ENCODE data around the gene SMARCA5. TPM values are rescaled to one million over a fixed set of nuclear protein-coding genes. Genes with fewer than 3 reads are reported as not detected.
"Not testable (repeated sequence)": the region's sequence is repeated elsewhere in the genome, so short reads cannot be mapped to it uniquely, and the experiment has no call there.

Gene SMARCA5
- total RNA-seq, 1 experiment from 2014 or later = 77.1 TPM

- BruUV-seq (replicated peaks) = no TSS peak
- ChIA-PET CTCF (no interaction called here), POLR2A (ENCODE audit: low non-redundant PET) (no interaction called here)
- Histone ChIP-seq H3K4me3 (ENCODE audit: low read depth, low read length, poor library complexity, severe bottlenecking) (no peak overlapping the region), H3K4me1 (ENCODE audit: insufficient read depth, low read length, poor library complexity, severe bottlenecking) (no peaks in the 10 kb centered on the region), H3K9me3 (ENCODE audit: low read depth, low read length, poor library complexity, severe bottlenecking) (no peaks in the 10 kb centered on the region), H3K27me3 (replicated peaks; ENCODE audit: insufficient read depth, low read depth, low read length, poor library complexity) (no peaks in the 10 kb centered on the region), H3K27ac (ENCODE audit: low read depth, low read length, poor library complexity, severe bottlenecking) (no peak overlapping the region), H3K36me3 (ENCODE audit: insufficient read depth, low read length, poor library complexity, severe bottlenecking) (peaks cover 91% of the 10 kb centered on the region)
- DNase-seq (ENCODE audit: low spot score) = no peak
- TF ChIP-seq CTCF (conservative IDR thresholded peaks at IDR 0.05; ENCODE audit: low read depth, low read length) (no peak), EZH2 (IDR thresholded peaks at IDR 0.05; ENCODE audit: borderline replicate concordance, low read depth, low read length, poor library complexity, severe bottlenecking) (no peak)
- intact Hi-C loops (cut with micrococcal nuclease; ENCODE audit: unreplicated experiment) = no loop called here
These were observed 10.7 kb downstream of the SMARCA5 start for GRCh38 chr4:143524211-143524610.

DNA sequence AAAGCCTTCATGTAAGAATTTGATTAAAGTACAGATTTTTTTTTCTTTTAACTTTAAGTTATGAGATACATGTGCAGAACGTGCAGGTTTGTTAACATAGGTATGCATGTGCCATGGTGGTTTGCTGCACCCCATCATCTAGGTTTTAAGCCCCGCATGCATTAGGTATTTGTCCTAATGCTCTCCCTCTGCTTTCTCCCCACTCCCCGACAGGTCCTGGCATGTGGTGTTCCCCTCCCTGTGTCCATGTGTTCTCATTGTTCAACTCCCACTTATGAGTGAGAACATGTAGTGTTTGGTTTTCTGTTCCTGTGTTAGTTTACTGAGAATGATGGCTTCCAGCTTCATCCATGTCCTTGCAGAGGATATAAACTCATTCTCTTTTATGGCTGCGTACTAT lies 14.5 kb downstream of the SMARCA5 start:
- CTCF ChIA-PET; DNase-seq (ENCODE audit: low spot score); H3K4me1 ChIP-seq (ENCODE audit: insufficient read depth, low read length, poor library complexity, severe bottlenecking); POLR2A ChIA-PET (ENCODE audit: low non-redundant PET); H3K9me3 ChIP-seq (ENCODE audit: low read depth, low read length, poor library complexity, severe bottlenecking); H3K27me3 ChIP-seq (replicated peaks; ENCODE audit: insufficient read depth, low read depth, low read length, poor library complexity); intact Hi-C loops (cut with micrococcal nuclease; ENCODE audit: unreplicated experiment); BruUV-seq (replicated peaks); H3K27ac ChIP-seq (ENCODE audit: low read depth, low read length, poor library complexity, severe bottlenecking); H3K4me3 ChIP-seq (ENCODE audit: low read depth, low read length, poor library complexity, severe bottlenecking): not testable (repeated sequence)
- peaks cover 98% of the 10 kb centered on the region for H3K36me3 ChIP-seq (ENCODE audit: insufficient read depth, low read length, poor library complexity, severe bottlenecking)

DNA sequence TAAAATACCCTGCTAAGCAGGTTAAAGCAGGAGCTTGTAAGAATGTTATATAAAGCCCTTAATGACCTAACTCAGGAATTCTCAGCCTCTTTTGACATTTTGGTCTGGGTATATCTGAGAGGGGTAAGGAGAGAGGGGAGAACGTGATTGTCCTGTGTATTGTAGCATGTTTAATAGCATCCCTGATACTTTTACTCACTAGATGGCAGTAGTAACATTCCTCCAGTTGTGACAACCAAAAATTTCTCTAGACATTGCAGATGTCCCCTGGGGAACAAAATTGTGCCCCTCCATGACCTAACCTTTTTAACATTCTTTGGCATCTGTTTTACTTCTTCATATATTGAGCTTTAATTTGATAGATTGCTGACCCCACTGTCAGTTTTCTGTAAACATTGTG lies 17.9 kb downstream of the SMARCA5 start:
- Histone ChIP-seq H3K27ac (ENCODE audit: low read depth, low read length, poor library complexity, severe bottlenecking) (no peak overlapping the region), H3K4me3 (ENCODE audit: low read depth, low read length, poor library complexity, severe bottlenecking) (no peak overlapping the region), H3K27me3 (replicated peaks; ENCODE audit: insufficient read depth, low read depth, low read length, poor library complexity) (no peaks in the 10 kb centered on the region), H3K9me3 (ENCODE audit: low read depth, low read length, poor library complexity, severe bottlenecking) (no peaks in the 10 kb centered on the region), H3K36me3 (ENCODE audit: insufficient read depth, low read length, poor library complexity, severe bottlenecking) (peaks cover 100% of the 10 kb centered on the region), H3K4me1 (ENCODE audit: insufficient read depth, low read length, poor library complexity, severe bottlenecking) (no peaks in the 10 kb centered on the region)
- TF ChIP-seq CTCF (conservative IDR thresholded peaks at IDR 0.05; ENCODE audit: low read depth, low read length) (peak; percentile 58), EZH2 (IDR thresholded peaks at IDR 0.05; ENCODE audit: borderline replicate concordance, low read depth, low read length, poor library complexity, severe bottlenecking) (no peak)
- CTCF ChIA-PET = no interaction called here
- peak; percentile 43 for DNase-seq (ENCODE audit: low spot score)
- POLR2A ChIA-PET (ENCODE audit: low non-redundant PET) = no interaction called here
- intact Hi-C loops (cut with micrococcal nuclease; ENCODE audit: unreplicated experiment) = loop anchor here (10.0 kb wide), 1 partner anchor 1583 kb away; no protein-coding TSS in a partner anchor
- no TSS peak for BruUV-seq (replicated peaks)

- ChIA-PET CTCF (no interaction called here), POLR2A (ENCODE audit: low non-redundant PET) (no interaction called here)
- no TSS peak for BruUV-seq (replicated peaks)
- TF ChIP-seq CTCF (conservative IDR thresholded peaks at IDR 0.05; ENCODE audit: low read depth, low read length) (no peak), EZH2 (IDR thresholded peaks at IDR 0.05; ENCODE audit: borderline replicate concordance, low read depth, low read length, poor library complexity, severe bottlenecking) (no peak)
- H3K4me3 ChIP-seq (ENCODE audit: low read depth, low read length, poor library complexity, severe bottlenecking) = no peak overlapping the region
- no peak overlapping the region for H3K27ac ChIP-seq (ENCODE audit: low read depth, low read length, poor library complexity, severe bottlenecking)
- H3K4me1 ChIP-seq (ENCODE audit: insufficient read depth, low read length, poor library complexity, severe bottlenecking) = no peaks in the 10 kb centered on the region
- H3K27me3 ChIP-seq (replicated peaks; ENCODE audit: insufficient read depth, low read depth, low read length, poor library complexity) = no peaks in the 10 kb centered on the region
- intact Hi-C loops (cut with micrococcal nuclease; ENCODE audit: unreplicated experiment) = loop anchor here (10.0 kb wide), 1 partner anchor 1583 kb away; no protein-coding TSS in a partner anchor
- H3K36me3 ChIP-seq (ENCODE audit: insufficient read depth, low read length, poor library complexity, severe bottlenecking) = peaks cover 100% of the 10 kb centered on the region
- no peaks in the 10 kb centered on the region for H3K9me3 ChIP-seq (ENCODE audit: low read depth, low read length, poor library complexity, severe bottlenecking)
- DNase-seq (ENCODE audit: low spot score) = no peak
These were observed 18.4 kb downstream of the SMARCA5 start for GRCh38 chr4:143531788-143532491.

All from A673 (cell line).